ENCODE measurements around the gene CNRIP1. TPM values are rescaled to one million over a fixed set of nuclear protein-coding genes. Genes with fewer than 3 reads are reported as not detected.

CNRIP1 gene
- total RNA-seq, 1 experiment from 2014 or later, result not detected

DNA sequence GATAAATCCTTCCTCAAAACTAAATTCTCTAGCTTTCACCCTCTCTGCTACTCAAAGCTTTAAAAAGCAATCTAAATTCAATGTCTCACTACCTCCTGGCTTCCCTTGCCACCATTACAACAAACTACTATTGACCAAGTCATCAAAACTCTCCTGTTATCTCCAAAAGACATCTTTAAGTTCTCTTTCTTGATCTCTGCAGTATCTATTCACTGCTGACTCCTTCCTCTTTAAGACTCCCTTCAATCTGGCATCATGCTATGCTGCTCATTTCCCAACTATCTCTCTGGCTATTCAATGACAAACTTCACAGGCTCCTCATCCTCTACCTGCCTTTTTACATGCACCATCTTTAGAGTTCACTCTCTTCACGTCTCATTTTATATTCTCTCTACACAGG, 73.4 kb downstream of the CNRIP1 start:
- no peak for TF ChIP-seq CTCF (IDR thresholded peaks at IDR 0.05; ENCODE audit: insufficient read depth in 1 of 2, low read depth in 1 of 2, low read length in 1 of 2, severe bottlenecking in 1 of 2, unreplicated experiment in 1 of 2)
- H3K27me3 ChIP-seq (replicated peaks; ENCODE audit: control insufficient read depth, insufficient read depth, low read length), result no peaks in the 10 kb centered on the region
- H3K36me3 ChIP-seq (ENCODE audit: control insufficient read depth, insufficient read depth, low read length), result no peaks in the 10 kb centered on the region
- no peak for DNase-seq
- no peak overlapping the region for H3K4me3 ChIP-seq (ENCODE audit: low read depth, low read length)
- H3K4me3 Mint-ChIP-seq (ENCODE audit: unreplicated experiment), result no peak overlapping the region
- H3K9me3 Mint-ChIP-seq (ENCODE audit: unreplicated experiment), result no peaks in the 10 kb centered on the region
- 0 out of 2 replicates have a peak, but pooled peaks cover 17% of the 10 kb centered on the region for H3K4me1 ChIP-seq
- BruUV-seq (replicated peaks), result no TSS peak
- CTCF ChIA-PET, result no interaction called here
- POLR2A ChIA-PET, result no interaction called here
- peaks cover 10% of the 10 kb centered on the region for H3K36me3 Mint-ChIP-seq (ENCODE audit: insufficient read depth, unreplicated experiment)
- intact Hi-C loops (cut with micrococcal nuclease; ENCODE audit: unreplicated experiment), result no loop called here
- H3K27ac Mint-ChIP-seq (ENCODE audit: unreplicated experiment), result no peak overlapping the region
- H3K4me1 Mint-ChIP-seq (ENCODE audit: low read depth, unreplicated experiment), result peaks cover 7% of the 10 kb centered on the region
- H3K9me3 ChIP-seq, result no peaks in the 10 kb centered on the region
- no peaks in the 10 kb centered on the region for H3K27me3 Mint-ChIP-seq (ENCODE audit: insufficient read depth, unreplicated experiment)

- Mint-ChIP-seq H3K4me3 (ENCODE audit: unreplicated experiment) (no peak overlapping the region), H3K36me3 (ENCODE audit: insufficient read depth, unreplicated experiment) (peaks cover 6% of the 10 kb centered on the region), H3K9me3 (ENCODE audit: unreplicated experiment) (no peaks in the 10 kb centered on the region), H3K27me3 (ENCODE audit: insufficient read depth, unreplicated experiment) (no peaks in the 10 kb centered on the region), H3K4me1 (ENCODE audit: low read depth, unreplicated experiment) (peaks cover 11% of the 10 kb centered on the region), H3K27ac (ENCODE audit: unreplicated experiment) (no peak overlapping the region)
- DNase-seq, result no peak
- H3K4me1 ChIP-seq, result 0 out of 2 replicates have a peak, but pooled peaks cover 17% of the 10 kb centered on the region
- no peaks in the 10 kb centered on the region for H3K36me3 ChIP-seq (ENCODE audit: control insufficient read depth, insufficient read depth, low read length)
- TF ChIP-seq CTCF (IDR thresholded peaks at IDR 0.05; ENCODE audit: insufficient read depth in 1 of 2, low read depth in 1 of 2, low read length in 1 of 2, severe bottlenecking in 1 of 2, unreplicated experiment in 1 of 2), result no peak
- intact Hi-C loops (cut with micrococcal nuclease; ENCODE audit: unreplicated experiment), result no loop called here
- POLR2A ChIA-PET, result no interaction called here
- H3K9me3 ChIP-seq, result no peaks in the 10 kb centered on the region
- BruUV-seq (replicated peaks), result no TSS peak
- no peak overlapping the region for H3K4me3 ChIP-seq (ENCODE audit: low read depth, low read length)
- H3K27me3 ChIP-seq (replicated peaks; ENCODE audit: control insufficient read depth, insufficient read depth, low read length), result no peaks in the 10 kb centered on the region
- CTCF ChIA-PET, result no interaction called here
Measured at GRCh38 chr2:68245672-68246071, 74.1 kb downstream of the CNRIP1 start.

- no peak for TF ChIP-seq CTCF (IDR thresholded peaks at IDR 0.05; ENCODE audit: insufficient read depth in 1 of 2, low read depth in 1 of 2, low read length in 1 of 2, severe bottlenecking in 1 of 2, unreplicated experiment in 1 of 2)
- Histone ChIP-seq H3K9me3 (no peaks in the 10 kb centered on the region), H3K4me3 (ENCODE audit: low read depth, low read length) (no peak overlapping the region), H3K27me3 (replicated peaks; ENCODE audit: control insufficient read depth, insufficient read depth, low read length) (no peaks in the 10 kb centered on the region), H3K36me3 (ENCODE audit: control insufficient read depth, insufficient read depth, low read length) (no peaks in the 10 kb centered on the region), H3K4me1 (0 out of 2 replicates have a peak, but pooled peaks cover 17% of the 10 kb centered on the region)
- Mint-ChIP-seq H3K9me3 (ENCODE audit: unreplicated experiment) (no peaks in the 10 kb centered on the region), H3K27ac (ENCODE audit: unreplicated experiment) (no peak overlapping the region), H3K4me3 (ENCODE audit: unreplicated experiment) (no peak overlapping the region), H3K4me1 (ENCODE audit: low read depth, unreplicated experiment) (peaks cover 13% of the 10 kb centered on the region), H3K27me3 (ENCODE audit: insufficient read depth, unreplicated experiment) (no peaks in the 10 kb centered on the region), H3K36me3 (ENCODE audit: insufficient read depth, unreplicated experiment) (peaks cover 8% of the 10 kb centered on the region)
- ChIA-PET POLR2A (no interaction called here), CTCF (interaction anchor here (1.0 kb wide), 2 partner anchors 49 to 123 kb away, joined by 3 read pairs; no protein-coding TSS in a partner anchor)
- intact Hi-C loops (cut with micrococcal nuclease; ENCODE audit: unreplicated experiment), result no loop called here
- DNase-seq, result no peak
- BruUV-seq (replicated peaks), result no TSS peak
Measured at GRCh38 chr2:68245066-68245465, 74.7 kb downstream of the CNRIP1 start.

All from Caco-2 (cell line).